ENCODE measurements around the gene DHRS9. TPM values are rescaled to one million over a fixed set of nuclear protein-coding genes. Genes with fewer than 3 reads are reported as not detected.
"Not testable (repeated sequence)": the region's sequence is repeated elsewhere in the genome, so short reads cannot be mapped to it uniquely, and the experiment has no call there.

Gene DHRS9
- total RNA-seq: 1.1 TPM

DNA sequence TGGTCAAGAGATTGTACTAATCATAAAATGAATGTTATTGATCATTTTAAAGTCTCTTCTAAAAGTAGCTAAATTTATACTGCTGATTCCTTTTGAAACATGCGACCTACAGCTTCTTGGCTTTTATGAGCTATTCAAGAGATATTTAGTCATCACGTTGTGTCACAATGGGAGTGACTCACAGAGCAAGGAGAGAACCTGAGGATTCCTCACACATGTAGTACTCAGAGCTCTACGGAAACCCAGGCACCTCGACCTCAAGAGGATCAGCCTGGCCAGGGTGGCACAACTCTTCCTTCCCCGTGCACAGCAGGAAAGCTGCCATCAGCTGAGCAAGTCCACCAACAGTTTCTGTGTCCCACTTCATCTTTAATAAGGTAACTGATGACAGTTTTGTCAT, at the start of gene DHRS9:
DHRS9 (plus strand) TSS at position 223 of the 400 bp plus-strand sequence. CDS start 12,019 bp downstream, outside the sequence.
- no peak for DNase-seq (ENCODE audit: low spot score)

- no peak for DNase-seq (ENCODE audit: low spot score)
Observed at GRCh38 chr2:169023161-169023560, 46.2 kb upstream of the DHRS9 start.

- DNase-seq (ENCODE audit: low spot score): no peak
Observed at GRCh38 chr2:169026056-169026455, 43.3 kb upstream of the DHRS9 start.

GRCh38 chr2:169027234-169027633, 42.1 kb upstream of the DHRS9 start:
- no peak for DNase-seq (ENCODE audit: low spot score)

- DNase-seq (ENCODE audit: low spot score): no peak
Observed at GRCh38 chr2:169029341-169029740, 40.0 kb upstream of the DHRS9 start.

DNA sequence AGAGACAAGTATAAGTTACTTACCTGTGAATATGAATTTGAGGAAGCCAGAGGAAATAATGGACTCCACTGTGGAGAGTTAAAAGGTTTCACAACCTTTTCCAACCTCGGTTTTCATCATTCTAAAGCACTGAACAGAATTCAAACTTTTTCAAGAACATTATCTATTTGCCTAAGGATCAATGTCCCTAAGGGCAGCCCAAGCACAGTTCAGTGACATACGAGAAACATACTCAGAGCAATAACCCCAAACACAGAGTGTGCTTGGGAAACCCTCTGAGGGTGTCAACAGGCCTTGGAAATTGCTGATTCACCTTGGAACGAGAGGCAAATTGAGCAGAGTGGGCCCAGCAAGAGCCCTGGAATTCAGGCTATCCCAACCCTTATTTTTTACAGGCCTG, 38.2 kb upstream of the DHRS9 start, which contains the start of gene ABCB11:
ABCB11 (minus strand) TSS at position 123 of the 400 bp plus-strand sequence. CDS start 13,199 bp downstream, outside the sequence.
- no peak for DNase-seq (ENCODE audit: low spot score)

- no peak for DNase-seq (ENCODE audit: low spot score)
Observed at GRCh38 chr2:169034256-169034655, 35.1 kb upstream of the DHRS9 start.

DNA sequence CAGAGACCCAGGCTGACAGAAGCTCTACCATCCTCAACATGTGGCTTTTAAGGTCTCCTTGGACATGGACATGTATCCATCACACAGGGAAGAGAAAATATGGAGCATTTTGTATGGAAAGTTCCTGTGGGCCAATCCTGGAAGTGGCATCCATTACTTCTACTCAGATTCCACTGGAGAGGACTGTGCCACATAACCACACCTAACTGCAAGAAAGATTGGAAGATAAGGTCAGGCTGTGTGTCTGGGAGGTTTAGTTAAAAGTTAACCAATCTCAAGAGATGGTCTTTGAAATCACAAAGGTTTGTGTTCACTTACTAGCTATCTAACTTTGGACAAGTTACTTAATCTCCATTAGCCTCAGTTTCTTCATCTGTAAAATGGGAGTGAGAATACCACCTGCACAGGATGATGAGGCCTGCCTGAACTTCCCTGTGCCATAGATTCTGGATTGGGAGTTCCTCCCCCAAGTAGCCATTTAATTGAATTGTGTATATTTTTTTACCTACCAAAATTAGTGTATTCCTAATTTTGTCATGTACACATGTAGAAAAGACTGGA, 34.3 kb upstream of the DHRS9 start:
- no peak for DNase-seq (ENCODE audit: low spot score)

- no peak for DNase-seq (ENCODE audit: low spot score)
Observed at GRCh38 chr2:169035887-169036286, 33.5 kb upstream of the DHRS9 start.

DNA sequence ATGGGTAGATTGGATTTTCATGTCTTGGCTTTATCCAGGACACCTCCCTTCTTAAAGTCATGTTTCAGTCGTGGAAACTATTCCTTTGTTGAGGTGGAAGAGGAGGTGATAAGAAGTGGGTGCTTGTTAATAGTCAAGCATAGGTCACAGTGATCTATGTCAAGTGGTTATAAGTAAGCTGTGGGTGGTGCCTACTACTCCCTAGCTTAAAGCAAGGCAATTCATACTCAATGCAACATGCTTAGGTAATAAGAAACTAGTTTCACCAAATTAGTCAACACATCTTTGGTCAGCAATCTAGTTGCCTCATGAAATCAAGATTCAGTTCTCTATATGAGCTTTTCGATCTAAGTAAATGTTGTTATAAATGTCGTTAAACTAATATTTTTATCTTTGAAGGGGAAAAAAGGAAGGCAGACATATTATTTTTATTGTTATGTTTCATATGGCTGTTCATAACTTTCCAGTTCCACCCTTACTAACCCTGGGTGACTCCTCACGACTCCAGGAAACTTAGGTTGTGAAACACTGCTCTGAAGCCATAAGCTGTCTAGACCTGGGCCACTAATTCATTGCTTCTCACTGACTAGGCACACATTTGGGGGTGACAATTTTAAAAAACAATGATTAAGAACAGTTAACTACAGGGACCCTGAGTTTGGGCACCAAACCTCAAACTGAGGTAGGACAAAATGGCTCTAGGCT, 32.5 kb upstream of the DHRS9 start:
- no peak for DNase-seq (ENCODE audit: low spot score)

- no peak for DNase-seq (ENCODE audit: low spot score)
Observed at GRCh38 chr2:169038338-169038757, 31.0 kb upstream of the DHRS9 start.

- no peak for DNase-seq (ENCODE audit: low spot score)
Observed at GRCh38 chr2:169039702-169040101, 29.7 kb upstream of the DHRS9 start.

DNA sequence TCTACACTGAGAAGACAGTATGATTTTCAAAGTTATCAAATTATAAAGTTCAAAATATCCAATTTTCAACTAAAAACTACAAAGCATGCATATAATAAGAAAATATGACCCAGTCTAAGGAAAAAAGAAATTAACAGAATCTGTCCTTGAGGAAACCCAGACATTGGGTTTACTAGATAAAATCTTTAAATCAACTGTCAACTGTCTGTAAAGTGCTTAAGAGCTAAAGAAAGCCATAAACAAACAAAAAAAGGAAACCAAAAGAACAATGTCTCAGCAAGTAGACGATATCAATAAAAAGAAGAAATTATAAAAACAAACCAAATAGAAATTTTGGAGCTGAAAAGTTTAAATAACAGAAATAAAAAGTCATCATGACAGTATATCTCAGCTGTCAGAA, 27.8 kb upstream of the DHRS9 start:
- DNase-seq (ENCODE audit: low spot score): no peak

GRCh38 chr2:169042856-169043255, 26.5 kb upstream of the DHRS9 start:
- no peak for DNase-seq (ENCODE audit: low spot score)

GRCh38 chr2:169046440-169047151, 22.8 kb upstream of the DHRS9 start:
- no peak for DNase-seq (ENCODE audit: low spot score)

DNA sequence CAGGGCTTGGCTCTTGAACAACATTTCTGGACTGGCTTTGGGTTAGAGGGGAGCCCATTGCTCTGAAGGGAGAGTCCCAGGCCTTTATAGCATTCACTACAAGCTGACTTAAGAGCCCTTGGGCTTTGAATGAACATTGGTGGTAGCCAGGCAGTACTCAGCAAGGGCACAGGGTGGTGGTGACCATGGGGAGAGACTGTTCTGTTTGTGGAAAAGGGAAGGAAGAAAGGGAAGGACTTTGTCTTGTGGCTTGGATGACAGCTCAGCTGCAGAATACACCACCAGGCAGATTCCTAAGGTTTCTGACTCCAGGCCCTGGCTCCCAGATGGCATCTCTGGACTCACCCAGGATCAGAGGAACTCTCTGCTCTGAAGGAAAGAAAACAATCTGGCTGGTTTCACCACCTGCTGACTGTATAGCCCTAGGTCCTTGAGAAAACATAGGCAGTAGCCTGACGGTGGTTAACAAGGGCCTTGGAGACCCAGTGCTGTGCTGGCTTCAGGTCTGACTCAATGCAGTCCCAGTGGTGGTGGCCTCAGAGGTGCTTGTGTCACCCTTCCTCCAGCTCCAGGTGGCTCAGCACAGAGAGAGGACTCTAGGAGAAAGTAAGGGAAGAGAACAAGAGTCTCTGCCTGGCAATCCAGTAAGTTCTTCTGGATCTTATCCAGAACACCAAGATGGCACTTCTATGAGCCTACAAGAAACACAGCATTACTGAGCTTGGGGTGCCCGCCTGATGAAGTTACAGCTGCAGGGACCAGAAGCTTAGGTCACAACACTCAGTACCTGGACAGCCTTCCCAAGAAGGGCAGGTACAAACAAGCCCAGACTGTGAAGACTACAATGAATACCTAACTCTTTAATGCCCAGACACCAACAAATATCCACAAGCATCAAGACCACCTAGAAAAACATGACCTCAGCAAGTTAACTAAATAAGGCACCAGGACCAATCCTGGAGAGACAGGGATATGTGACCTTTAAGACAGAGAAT, 21.8 kb upstream of the DHRS9 start:
- no peak for DNase-seq (ENCODE audit: low spot score)

GRCh38 chr2:169049142-169049541, 20.2 kb upstream of the DHRS9 start:
- DNase-seq (ENCODE audit: low spot score): no peak

GRCh38 chr2:169050476-169051240, 18.7 kb upstream of the DHRS9 start:
- no peak for DNase-seq (ENCODE audit: low spot score)

DNA sequence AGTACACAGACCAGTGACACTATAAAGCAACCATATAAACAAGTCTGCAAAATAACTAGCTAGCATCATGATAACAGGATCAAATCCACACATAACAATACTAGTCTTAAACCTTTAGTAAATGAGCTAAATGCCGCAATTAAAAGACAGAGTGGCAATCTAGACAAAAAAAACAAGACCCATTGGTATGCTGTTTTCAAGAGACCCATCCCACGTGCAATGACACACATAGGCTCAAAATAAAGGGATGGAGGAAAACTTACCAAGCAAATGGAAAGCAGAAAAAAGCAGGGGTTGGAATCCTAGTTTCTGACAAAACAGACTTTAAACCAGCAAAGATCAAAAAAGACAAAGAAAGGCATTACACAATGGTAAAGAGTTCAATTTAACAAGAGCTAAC, 14.8 kb upstream of the DHRS9 start:
- not testable (repeated sequence) for DNase-seq (ENCODE audit: low spot score)

- DNase-seq (ENCODE audit: low spot score): not testable (repeated sequence)
Observed at GRCh38 chr2:169064199-169064598, 5.2 kb upstream of the DHRS9 start.

DNA sequence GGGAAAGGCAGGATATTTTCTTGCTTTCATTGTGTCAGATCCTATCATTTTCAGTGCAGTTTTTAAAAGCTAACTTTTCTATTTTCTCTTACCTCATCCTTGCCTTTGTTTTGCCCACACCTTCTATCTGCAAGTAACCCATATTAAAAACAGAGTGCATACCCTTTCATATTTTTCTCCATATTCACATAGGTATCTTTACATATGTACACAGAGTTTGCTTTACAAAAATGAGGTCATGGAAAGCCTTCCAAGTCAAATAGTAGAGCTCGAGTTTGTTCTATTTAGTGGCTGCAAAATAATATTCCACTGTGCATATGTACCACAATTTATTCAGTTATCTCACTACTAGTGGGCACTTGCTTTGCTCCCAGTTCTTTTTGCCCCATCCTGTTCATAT, 3.9 kb upstream of the DHRS9 start:
- DNase-seq (ENCODE audit: low spot score): no peak
